AG09319 (cell line): ENCODE measurements around the gene BEND6.
"Not testable (repeated sequence)": the region's sequence is repeated elsewhere in the genome, so short reads cannot be mapped to it uniquely, and the experiment has no call there.

Source experiments
- DNase-seq: peaks from one replicate; pipeline ENCODE4 v3.0.0-alpha.2; 2010; ENCODE audit warnings: low read depth; ENCODE audit errors: extremely low read depth
- CTCF ChIP-seq: IDR thresholded peaks from 2 replicates; pipeline ENCODE4 v1.5.1; 2011; ENCODE audit warnings: low read depth, mild to moderate bottlenecking, inconsistent platforms, low read length, moderate library complexity

Gene BEND6

GRCh38 chr6:57026001-57026400, 71.1 kb downstream of the BEND6 start:
- no peak for DNase-seq
- no peak for TF ChIP-seq CTCF

- no peak for DNase-seq
- no peak for TF ChIP-seq CTCF
Measured at GRCh38 chr6:57027301-57027700, 72.4 kb downstream of the BEND6 start.

- no peak for TF ChIP-seq CTCF
Measured at GRCh38 chr6:57029213-57029612, 74.3 kb downstream of the BEND6 start.

DNA sequence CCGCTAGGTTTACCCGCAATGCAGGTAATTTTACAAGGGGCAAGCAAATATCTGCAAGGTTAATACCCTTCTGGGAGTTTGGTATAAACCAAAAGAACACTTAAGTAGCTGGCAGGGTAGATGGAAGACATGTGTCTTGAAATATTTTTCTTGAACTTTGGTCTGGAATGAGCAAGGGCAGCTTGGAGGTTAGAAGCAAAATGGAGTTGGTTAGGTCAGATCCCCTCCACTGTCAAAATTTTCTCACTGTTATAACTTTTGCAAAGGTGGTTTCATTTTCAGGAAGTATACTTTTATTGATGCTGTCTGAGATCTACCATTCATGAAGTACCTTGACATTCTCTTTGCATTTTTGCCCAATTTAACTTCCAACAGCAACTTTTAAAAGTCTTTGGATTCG, 78.3 kb downstream of the BEND6 start:
- TF ChIP-seq CTCF, result no peak
- DNase-seq, result no peak

More at GRCh38 chr6:57029213-57029612, 74.3 kb downstream of the BEND6 start:
- DNase-seq, result no peak

GRCh38 chr6:57035549-57035948, 80.6 kb downstream of the BEND6 start:
- no peak for TF ChIP-seq CTCF
- no peak for DNase-seq

DNA sequence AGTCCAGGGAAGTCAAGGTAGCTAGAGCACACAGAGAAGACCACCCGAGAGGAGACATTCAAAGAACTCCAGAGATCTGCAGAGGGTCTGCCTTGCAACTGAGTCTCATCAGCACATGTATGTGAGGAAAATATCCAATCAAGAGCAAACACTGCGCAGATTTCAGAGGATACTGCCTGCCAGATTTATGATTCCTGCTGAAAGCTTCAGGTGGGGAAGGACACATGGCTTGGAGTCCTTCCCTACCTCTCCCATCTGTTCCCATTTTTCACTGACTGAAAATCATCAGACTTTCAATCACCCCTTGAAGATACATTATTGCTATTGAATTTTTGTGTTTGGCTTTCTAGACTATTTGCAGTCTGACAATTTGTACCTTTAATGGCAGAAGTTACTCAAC, 84.0 kb downstream of the BEND6 start:
- no peak for TF ChIP-seq CTCF
- DNase-seq, result no peak

GRCh38 chr6:57040011-57040410, 85.1 kb downstream of the BEND6 start:
- DNase-seq, result no peak
- TF ChIP-seq CTCF, result no peak; the same call in 1 of the 2 replicates

DNA sequence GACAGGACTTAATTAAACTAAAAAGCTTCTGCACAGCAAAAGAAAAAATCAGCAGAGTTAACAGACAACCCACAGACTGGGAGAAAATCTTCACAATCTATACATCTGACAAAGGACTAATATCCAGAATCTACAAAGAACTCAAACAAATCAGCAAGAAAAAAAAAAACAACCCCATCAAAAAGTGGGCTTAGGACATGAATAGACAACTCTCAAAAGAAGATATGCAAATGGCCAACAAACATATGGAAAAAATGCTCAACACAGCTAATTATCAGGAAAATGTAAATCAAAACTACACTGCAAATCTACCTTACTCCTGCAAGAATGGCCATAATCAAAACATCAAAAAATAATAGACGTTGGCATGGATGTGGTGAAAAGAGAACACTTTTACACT, 89.2 kb downstream of the BEND6 start:
- DNase-seq, result not testable (repeated sequence)
